H9 (cell line): ENCODE measurements around the gene PNMA8C. TPM values are rescaled to one million over a fixed set of nuclear protein-coding genes. Genes with fewer than 3 reads are reported as not detected.

Experiments used
- DNase-seq: peaks from one replicate; pipeline ENCODE4 v3.0.0-alpha.2; 2017
- H2AFZ ChIP-seq: one replicate; pipeline ENCODE4 v1.6.1; 2013; ENCODE audit warnings: mild to moderate bottlenecking, low read length, control low read depth, moderate library complexity
- H2AK5ac ChIP-seq: 2 replicates; pipeline ENCODE4 v1.6.1; 2013; ENCODE audit warnings: low read length, control low read depth, mixed read lengths; ENCODE audit not compliant: insufficient read length
- H2BK120ac ChIP-seq: one replicate; pipeline ENCODE4 v1.6.1; 2013; ENCODE audit warnings: low read depth, mild to moderate bottlenecking, low read length, control low read depth, inconsistent platforms; ENCODE audit not compliant: poor library complexity, severe bottlenecking
- H2BK12ac ChIP-seq: 2 replicates; pipeline ENCODE4 v1.6.1; 2013; ENCODE audit warnings: low read length, control low read depth, mixed read lengths, low read depth; ENCODE audit not compliant: insufficient read length
- H2BK15ac ChIP-seq: 2 replicates; pipeline ENCODE4 v1.6.1; 2013; ENCODE audit warnings: low read depth, low read length, control low read depth
- H2BK20ac ChIP-seq: one replicate; pipeline ENCODE4 v1.6.1; 2013; ENCODE audit warnings: low read depth, mild to moderate bottlenecking, low read length, control low read depth, inconsistent platforms; ENCODE audit not compliant: poor library complexity, severe bottlenecking
- H2BK5ac ChIP-seq: 2 replicates; pipeline ENCODE4 v1.6.1; 2013; ENCODE audit warnings: low read length, control low read depth, mixed read lengths; ENCODE audit not compliant: insufficient read length
- H3K14ac ChIP-seq: 2 replicates; pipeline ENCODE4 v1.6.1; 2013; ENCODE audit warnings: low read length, control low read depth; ENCODE audit not compliant: insufficient read depth
- H3K18ac ChIP-seq: 2 replicates; pipeline ENCODE4 v1.6.1; 2013; ENCODE audit warnings: low read depth, mild to moderate bottlenecking, mixed read lengths, low read length, control low read depth; ENCODE audit not compliant: insufficient read length
- H3K23ac ChIP-seq: 2 replicates; pipeline ENCODE4 v1.6.1; 2013; ENCODE audit warnings: low read length, control low read depth, mixed read lengths, low read depth; ENCODE audit not compliant: insufficient read length
- H3K23me2 ChIP-seq: 2 replicates; pipeline ENCODE4 v1.6.1; 2013; ENCODE audit warnings: low read depth, mild to moderate bottlenecking, mixed read lengths, low read length, control low read depth; ENCODE audit not compliant: insufficient read length, poor library complexity, severe bottlenecking
- H3K27ac ChIP-seq: 2 replicates; pipeline ENCODE4 v1.5.1; 2013; ENCODE audit warnings: low read length, control low read depth, mixed read lengths, low read depth; ENCODE audit not compliant: insufficient read length
- H3K27me3 ChIP-seq: 2 replicates; pipeline ENCODE4 v1.6.1; 2013; ENCODE audit warnings: low read length, control low read depth, inconsistent platforms; ENCODE audit not compliant: insufficient read depth
- H3K4ac ChIP-seq: 2 replicates; pipeline ENCODE4 v1.6.1; 2013; ENCODE audit warnings: low read depth, mild to moderate bottlenecking, control low read depth, inconsistent platforms, low read length, moderate library complexity
- H3K4me1 ChIP-seq: 2 replicates; pipeline ENCODE4 v1.6.1; 2013; ENCODE audit warnings: low read length, control low read depth, inconsistent platforms; ENCODE audit not compliant: insufficient read depth
- H3K4me2 ChIP-seq: 2 replicates; pipeline ENCODE4 v1.6.1; 2013; ENCODE audit warnings: low read length, control low read depth, mixed read lengths; ENCODE audit not compliant: insufficient read length, insufficient read depth
- H3K56ac ChIP-seq: 2 replicates; pipeline ENCODE4 v1.6.1; 2013; ENCODE audit warnings: low read depth, mild to moderate bottlenecking, mixed read lengths, low read length, control low read depth; ENCODE audit not compliant: insufficient read length
- H3K79me1 ChIP-seq: 2 replicates; pipeline ENCODE4 v1.6.1; 2013; ENCODE audit warnings: low read depth, mild to moderate bottlenecking, moderate library complexity, low read length, control low read depth, inconsistent platforms; ENCODE audit not compliant: insufficient read depth, poor library complexity, severe bottlenecking
- H3K79me2 ChIP-seq: 2 replicates; pipeline ENCODE4 v1.6.1; 2013; ENCODE audit warnings: low read length, control low read depth, inconsistent platforms; ENCODE audit not compliant: insufficient read depth
- H3K9ac ChIP-seq: 2 replicates; pipeline ENCODE4 v1.6.1; 2013; ENCODE audit warnings: low read length, control low read depth, mixed read lengths; ENCODE audit not compliant: insufficient read length; ENCODE audit errors: extremely low read depth
- H3K9me3 ChIP-seq: one replicate; pipeline ENCODE4 v1.6.1; 2013; ENCODE audit warnings: low read depth, low read length, inconsistent platforms; ENCODE audit not compliant: control insufficient read depth
- H3T11ph ChIP-seq: one replicate; pipeline ENCODE4 v1.6.1; 2013; ENCODE audit warnings: mild to moderate bottlenecking, low read length, control low read depth, inconsistent platforms
- H4K20me1 ChIP-seq: one replicate; pipeline ENCODE4 v1.6.1; 2013; ENCODE audit not compliant: control insufficient read depth, insufficient read length, insufficient read depth
- H4K5ac ChIP-seq: 2 replicates; pipeline ENCODE4 v1.6.1; 2013; ENCODE audit warnings: low read depth, mild to moderate bottlenecking, mixed read lengths, low read length, control low read depth; ENCODE audit not compliant: insufficient read length
- H4K8ac ChIP-seq: replicated peaks from 2 replicates; pipeline ENCODE4 v1.6.1; 2013; ENCODE audit warnings: low read length, control low read depth, mixed read lengths, low read depth; ENCODE audit not compliant: insufficient read length
- H4K91ac ChIP-seq: 2 replicates; pipeline ENCODE4 v1.6.1; 2013; ENCODE audit warnings: low read depth, mild to moderate bottlenecking, moderate library complexity, mixed read lengths, low read length, control low read depth; ENCODE audit not compliant: insufficient read length
- H3K27ac Mint-ChIP-seq, 3 experiments: 2 replicates in 2 of 3; 3 replicates in 1 of 3; pipeline ENCODE4 v1.8.0; 2020 to 2021; ENCODE audit warnings: mixed read lengths in 3 of 3, mild to moderate bottlenecking in 1 of 3, moderate library complexity in 1 of 3
- H3K27me3 Mint-ChIP-seq: 2 replicates; pipeline ENCODE4 v1.8.0; 2021; ENCODE audit warnings: low read depth, mild to moderate bottlenecking, moderate library complexity, mixed read lengths
- H3K36me3 Mint-ChIP-seq, 3 experiments: 2 replicates in 2 of 3; 3 replicates in 1 of 3; pipeline ENCODE4 v1.8.0; 2020 to 2021; ENCODE audit warnings: low read depth in 3 of 3, mixed read lengths in 3 of 3; ENCODE audit not compliant: insufficient read depth in 1 of 3
- H3K4me1 Mint-ChIP-seq, 2 experiments: 2 replicates each; pipeline ENCODE4 v1.8.0; 2020; ENCODE audit warnings: mixed read lengths in 2 of 2
- H3K4me3 Mint-ChIP-seq, 2 experiments: 2 replicates in 1 of 2; 3 replicates in 1 of 2; pipeline ENCODE4 v1.8.0; 2020 to 2021; ENCODE audit warnings: mild to moderate bottlenecking in 2 of 2, mixed read lengths in 2 of 2, moderate library complexity in 1 of 2
- H3K9me3 Mint-ChIP-seq, 2 experiments: 2 replicates in 1 of 2; 3 replicates in 1 of 2; pipeline ENCODE4 v1.8.0; 2020; ENCODE audit warnings: mild to moderate bottlenecking in 2 of 2, mixed read lengths in 2 of 2, moderate library complexity in 1 of 2
- WGBS: extraction: QIAGEN DNeasy Blood & Tissue Kit; methylation state at CpG from one replicate; pipeline ENCODE4 v1.1.7; 2013; ENCODE audit warnings: missing lambda C conversion rate, low lambda C conversion rate, mixed read lengths; ENCODE audit not compliant: insufficient read length; ENCODE audit errors: extremely low coverage; 5-methylcytosine and 5-hydroxymethylcytosine counted together
- total RNA-seq: library from RNA; stranded (reverse); gene quantifications from 2 replicates; pipeline ENCODE4 v1.2.1, GENCODE V29; 2021
- TF ChIP-seq, protein P1 (sequence below): fragments of 200-600 bp; sonication (generic); conservative IDR thresholded peaks from 3 replicates; pipeline ENCODE4 v1.8.0; 2021; ENCODE audit warnings: antibody characterized with exemption, mild to moderate bottlenecking

The PNMA8C gene
- total RNA-seq, 1 experiment from 2014 or later, result 1.8 TPM

- Histone ChIP-seq H4K5ac (no peak overlapping the region), H4K91ac (no peak overlapping the region), H3K9ac (no peak overlapping the region), H3K18ac (no peak overlapping the region), H3K4ac (no peak overlapping the region), H2BK5ac (no peak overlapping the region), H3K27me3 (no peaks in the 10 kb centered on the region), H3K79me2 (no peaks in the 10 kb centered on the region), H3T11ph (no peak overlapping the region), H3K79me1 (no peaks in the 10 kb centered on the region), H4K8ac (no peak overlapping the region), H3K9me3 (no peaks in the 10 kb centered on the region), H3K4me1 (no peaks in the 10 kb centered on the region), H3K56ac (no peak overlapping the region), H2AFZ (no peak overlapping the region), H4K20me1 (no peaks in the 10 kb centered on the region), H3K4me2 (no peak overlapping the region), H3K23me2 (no peaks in the 10 kb centered on the region), H3K14ac (no peak overlapping the region), H2BK15ac (no peak overlapping the region), H3K27ac (no peak overlapping the region), H2BK12ac (no peak overlapping the region), H2BK120ac (no peak overlapping the region), H2AK5ac (no peak overlapping the region), H2BK20ac (no peak overlapping the region), H3K23ac (no peak overlapping the region)
- whole genome bisulfite sequencing, result no CpG with 5 or more reads among the region's 8 CpGs
- no peak overlapping the region for H3K27ac Mint-ChIP-seq
- H3K4me3 Mint-ChIP-seq, result no peak overlapping the region
- H3K4me1 Mint-ChIP-seq, result no peaks in the 10 kb centered on the region
- H3K36me3 Mint-ChIP-seq, result no peaks in the 10 kb centered on the region
- TF ChIP-seq, protein P1, sequence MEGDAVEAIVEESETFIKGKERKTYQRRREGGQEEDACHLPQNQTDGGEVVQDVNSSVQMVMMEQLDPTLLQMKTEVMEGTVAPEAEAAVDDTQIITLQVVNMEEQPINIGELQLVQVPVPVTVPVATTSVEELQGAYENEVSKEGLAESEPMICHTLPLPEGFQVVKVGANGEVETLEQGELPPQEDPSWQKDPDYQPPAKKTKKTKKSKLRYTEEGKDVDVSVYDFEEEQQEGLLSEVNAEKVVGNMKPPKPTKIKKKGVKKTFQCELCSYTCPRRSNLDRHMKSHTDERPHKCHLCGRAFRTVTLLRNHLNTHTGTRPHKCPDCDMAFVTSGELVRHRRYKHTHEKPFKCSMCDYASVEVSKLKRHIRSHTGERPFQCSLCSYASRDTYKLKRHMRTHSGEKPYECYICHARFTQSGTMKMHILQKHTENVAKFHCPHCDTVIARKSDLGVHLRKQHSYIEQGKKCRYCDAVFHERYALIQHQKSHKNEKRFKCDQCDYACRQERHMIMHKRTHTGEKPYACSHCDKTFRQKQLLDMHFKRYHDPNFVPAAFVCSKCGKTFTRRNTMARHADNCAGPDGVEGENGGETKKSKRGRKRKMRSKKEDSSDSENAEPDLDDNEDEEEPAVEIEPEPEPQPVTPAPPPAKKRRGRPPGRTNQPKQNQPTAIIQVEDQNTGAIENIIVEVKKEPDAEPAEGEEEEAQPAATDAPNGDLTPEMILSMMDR, result no peak
- DNase-seq, result no peak
- H3K27me3 Mint-ChIP-seq, result no peaks in the 10 kb centered on the region
- H3K9me3 Mint-ChIP-seq, result no peaks in the 10 kb centered on the region
Measured at GRCh38 chr19:46442808-46443450, 14.2 kb upstream of the PNMA8C start.
